Natural killer cell (primary cell): Measurements from ENCODE around the gene RANBP9. TPM values are rescaled to one million over a fixed set of nuclear protein-coding genes. Genes with fewer than 3 reads are reported as not detected.

ENCODE experiments used
- ATAC-seq, 3 donors: fragments of 150-1000 bp in 2 of 3; fragments of 200-7000 bp in 1 of 3; cut with Tn5 transposase; 1 replicate in 1 of 3; 2 replicates in 2 of 3; pipeline ENCODE4 v1.10.0; 2021; ENCODE audit warnings: mild to moderate bottlenecking in 2 of 3, moderate library complexity in 2 of 3
- DNase-seq, 2 donors: peaks; one replicate each; pipeline versions ENCODE4 v3.0.0 to v3.0.0-alpha.2; 2013 to 2021; ENCODE audit warnings: mixed read lengths in 1 of 2
- H3K27ac ChIP-seq: one replicate; pipeline ENCODE4 v1.5.1; 2013; ENCODE audit warnings: mild to moderate bottlenecking, low read length
- H3K27me3 ChIP-seq: one replicate; pipeline ENCODE4 v1.6.1; 2013; ENCODE audit warnings: low read length; ENCODE audit not compliant: control insufficient read depth, insufficient read depth
- H3K36me3 ChIP-seq: one replicate; pipeline ENCODE4 v1.6.1; 2013; ENCODE audit warnings: low read length; ENCODE audit not compliant: control insufficient read depth, insufficient read depth
- H3K4me1 ChIP-seq: one replicate; pipeline ENCODE4 v1.6.1; 2013; ENCODE audit warnings: low read length; ENCODE audit not compliant: control insufficient read depth, insufficient read depth
- H3K4me3 ChIP-seq: one replicate; pipeline ENCODE4 v1.5.1; 2013; ENCODE audit warnings: low read length
- H3K9me3 ChIP-seq: one replicate; pipeline ENCODE4 v1.6.1; 2013; ENCODE audit warnings: low read length; ENCODE audit not compliant: control insufficient read depth, insufficient read depth
- H3K27ac Mint-ChIP-seq, 2 donors: one replicate each; pipeline ENCODE4 v1.8.0; 2022; ENCODE audit warnings: mild to moderate bottlenecking in 2 of 2, mixed read lengths in 2 of 2, moderate library complexity in 1 of 2
- H3K27me3 Mint-ChIP-seq, 2 donors: one replicate each; pipeline ENCODE4 v1.8.0; 2022; ENCODE audit warnings: low read depth in 2 of 2, mixed read lengths in 2 of 2
- H3K36me3 Mint-ChIP-seq: one replicate; pipeline ENCODE4 v1.8.0; 2022; ENCODE audit warnings: mixed read lengths
- H3K4me1 Mint-ChIP-seq, 2 donors: one replicate each; pipeline ENCODE4 v1.8.0; 2022; ENCODE audit warnings: mixed read lengths in 2 of 2
- H3K4me3 Mint-ChIP-seq: one replicate; pipeline ENCODE4 v1.8.0; 2022; ENCODE audit warnings: mild to moderate bottlenecking, moderate library complexity, mixed read lengths
- H3K9me3 Mint-ChIP-seq, 2 donors: one replicate each; pipeline ENCODE4 v1.8.0; 2022; ENCODE audit warnings: mixed read lengths in 2 of 2
- CTCF ChIP-seq: fragments of 200-600 bp; IDR thresholded peaks from one replicate; pipeline ENCODE4 v1.8.0; 2022; ENCODE audit warnings: antibody characterized with exemption
- whole genome bisulfite sequencing: methylation state at CpG from one replicate; pipeline ENCODE4 v1.1.7; 2013; ENCODE audit warnings: missing lambda C conversion rate; ENCODE audit not compliant: insufficient coverage; 5-methylcytosine and 5-hydroxymethylcytosine counted together
- intact Hi-C: fragments of 100-400 bp; cut with micrococcal nuclease; formaldehyde crosslinking; loops from one replicate; pipeline ENCODE4 v1.14.2; 2022
- total RNA-seq, 4 donors: library from RNA; stranded (reverse); fragments of 120-200 nt in 1 of 4; gene quantifications; one replicate each; pipeline versions ENCODE4 v1.2.3 to v1.2.4, GENCODE V29; 2013 to 2022

The RANBP9 gene
- total RNA-seq, 3 donors from 2014 or later (not counting 1 experiment from before 2014, with no cell fraction given) = 52.2 to 62.5 (median 57.6) TPM

- intact Hi-C loops = loop anchor here (10.0 kb wide), 1 partner anchor 187 kb away; no protein-coding TSS in a partner anchor
These were observed 133.7 kb downstream of the RANBP9 start for GRCh38 chr6:13577926-13578325.

DNA sequence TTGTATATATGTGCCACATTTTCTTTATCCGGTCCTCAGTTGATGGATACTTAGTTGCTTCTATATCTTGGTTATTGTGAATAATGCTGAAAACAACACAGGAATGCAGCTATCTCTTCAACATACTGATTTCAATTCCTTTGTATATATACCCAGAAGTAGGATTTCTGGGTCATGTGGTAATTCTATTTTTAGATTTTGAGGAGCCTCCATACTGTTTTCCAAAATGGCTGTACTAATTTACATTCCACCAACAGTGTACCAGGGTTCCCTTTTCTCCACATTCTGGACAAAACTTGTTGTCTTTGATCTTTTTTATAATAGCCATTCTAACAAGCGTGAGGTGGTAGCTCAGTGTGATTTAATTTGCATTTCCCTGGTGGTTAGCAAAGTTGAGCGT, 135.6 kb downstream of the RANBP9 start:
- Mint-ChIP-seq H3K4me1 (peaks cover 16 to 25% of the 10 kb centered on the region in 2 donors), H3K9me3 (no peaks in the 10 kb centered on the region), H3K27ac (peak overlapping the region; percentile 92 to 96), H3K4me3 (peak overlapping the region; percentile 76), H3K36me3 (no peaks in the 10 kb centered on the region), H3K27me3 (no peaks in the 10 kb centered on the region)
- H3K36me3 ChIP-seq = peaks cover 4% of the 10 kb centered on the region
- no peak overlapping the region for H3K4me3 ChIP-seq
- 88% methylated on average over 2 of the region's 3 CpGs for WGBS
- DNase-seq (no peak), ATAC-seq (no peak)
- no peak for TF ChIP-seq CTCF
- no peak overlapping the region for H3K27ac ChIP-seq
- peaks cover 11% of the 10 kb centered on the region for H3K4me1 ChIP-seq
- H3K9me3 ChIP-seq = no peaks in the 10 kb centered on the region
- intact Hi-C loops = loop anchor here (10.0 kb wide), 1 partner anchor 189 kb away; no protein-coding TSS in a partner anchor
- no peaks in the 10 kb centered on the region for H3K27me3 ChIP-seq

More at GRCh38 chr6:13577926-13578325, 133.7 kb downstream of the RANBP9 start:
- Mint-ChIP-seq H3K27me3 (no peaks in the 10 kb centered on the region), H3K9me3 (no peaks in the 10 kb centered on the region), H3K36me3 (no peaks in the 10 kb centered on the region), H3K4me1 (peaks cover 20 to 25% of the 10 kb centered on the region in 2 donors), H3K27ac (no peak overlapping the region), H3K4me3 (no peak overlapping the region)
- no peak for TF ChIP-seq CTCF
- H3K27ac ChIP-seq = no peak overlapping the region
- H3K9me3 ChIP-seq = no peaks in the 10 kb centered on the region
- peaks cover 4% of the 10 kb centered on the region for H3K36me3 ChIP-seq
- H3K4me1 ChIP-seq = peaks cover 11% of the 10 kb centered on the region
- DNase-seq (no peak), ATAC-seq (no peak)
- H3K4me3 ChIP-seq = no peak overlapping the region
- no peaks in the 10 kb centered on the region for H3K27me3 ChIP-seq
- 100% methylated on average over 3 of the region's 3 CpGs for WGBS

GRCh38 chr6:13575377-13575775, 136.3 kb downstream of the RANBP9 start:
- H3K36me3 Mint-ChIP-seq = no peaks in the 10 kb centered on the region
- Histone ChIP-seq H3K36me3 (peaks cover 4% of the 10 kb centered on the region), H3K27ac (peak overlapping the region; percentile 87), H3K9me3 (no peaks in the 10 kb centered on the region), H3K4me1 (peaks cover 11% of the 10 kb centered on the region), H3K27me3 (no peaks in the 10 kb centered on the region), H3K4me3 (peak overlapping the region; percentile 83)
- peaks cover 16 to 25% of the 10 kb centered on the region in 2 donors for H3K4me1 Mint-ChIP-seq
- peak overlapping the region; percentile 96 for H3K4me3 Mint-ChIP-seq
- no peaks in the 10 kb centered on the region for H3K9me3 Mint-ChIP-seq
- no peaks in the 10 kb centered on the region for H3K27me3 Mint-ChIP-seq
- peak in 1 of 3 donors; percentile 38 for ATAC-seq
- DNase-seq = no peak
- peak; percentile 85 for TF ChIP-seq CTCF
- WGBS = 0% methylated on average over 1 of the region's 3 CpGs
- intact Hi-C loops = loop anchor here (1.0 to 10.0 kb wide), 3 partner anchors 189 to 247 kb away; partner anchors contain the start of gene TBC1D7
- H3K27ac Mint-ChIP-seq = peak overlapping the region; percentile 92 to 96
